ENCODE results near the gene COPZ2. TPM values are rescaled to one million over a fixed set of nuclear protein-coding genes. Genes with fewer than 3 reads are reported as not detected.
"Not testable (repeated sequence)": the region's sequence is repeated elsewhere in the genome, so short reads cannot be mapped to it uniquely, and the experiment has no call there.

COPZ2 gene
- total RNA-seq, 1 donor from 2014 or later = not detected

- Mint-ChIP-seq H3K27me3 (ENCODE audit: unreplicated experiment) (peaks cover 8% of the 10 kb centered on the region), H3K9me3 (ENCODE audit: unreplicated experiment) (no peaks in the 10 kb centered on the region), H3K4me1 (ENCODE audit: unreplicated experiment) (peaks cover 10% of the 10 kb centered on the region), H3K36me3 (ENCODE audit: low read depth, unreplicated experiment) (no peaks in the 10 kb centered on the region), H3K27ac (ENCODE audit: unreplicated experiment) (no peak overlapping the region), H3K4me3 (ENCODE audit: unreplicated experiment) (no peak overlapping the region)
- no peak for DNase-seq (ENCODE audit: low spot score)
- TF ChIP-seq, protein P1, sequence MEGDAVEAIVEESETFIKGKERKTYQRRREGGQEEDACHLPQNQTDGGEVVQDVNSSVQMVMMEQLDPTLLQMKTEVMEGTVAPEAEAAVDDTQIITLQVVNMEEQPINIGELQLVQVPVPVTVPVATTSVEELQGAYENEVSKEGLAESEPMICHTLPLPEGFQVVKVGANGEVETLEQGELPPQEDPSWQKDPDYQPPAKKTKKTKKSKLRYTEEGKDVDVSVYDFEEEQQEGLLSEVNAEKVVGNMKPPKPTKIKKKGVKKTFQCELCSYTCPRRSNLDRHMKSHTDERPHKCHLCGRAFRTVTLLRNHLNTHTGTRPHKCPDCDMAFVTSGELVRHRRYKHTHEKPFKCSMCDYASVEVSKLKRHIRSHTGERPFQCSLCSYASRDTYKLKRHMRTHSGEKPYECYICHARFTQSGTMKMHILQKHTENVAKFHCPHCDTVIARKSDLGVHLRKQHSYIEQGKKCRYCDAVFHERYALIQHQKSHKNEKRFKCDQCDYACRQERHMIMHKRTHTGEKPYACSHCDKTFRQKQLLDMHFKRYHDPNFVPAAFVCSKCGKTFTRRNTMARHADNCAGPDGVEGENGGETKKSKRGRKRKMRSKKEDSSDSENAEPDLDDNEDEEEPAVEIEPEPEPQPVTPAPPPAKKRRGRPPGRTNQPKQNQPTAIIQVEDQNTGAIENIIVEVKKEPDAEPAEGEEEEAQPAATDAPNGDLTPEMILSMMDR (IDR thresholded peaks at IDR 0.05; ENCODE audit: unreplicated experiment) = no peak
Observed at GRCh38 chr17:48022901-48023300, 14.7 kb downstream of the COPZ2 start.

- H3K4me1 Mint-ChIP-seq (ENCODE audit: unreplicated experiment) = peaks cover 10% of the 10 kb centered on the region
- TF ChIP-seq, protein P1 (IDR thresholded peaks at IDR 0.05; ENCODE audit: unreplicated experiment) = no peak
- H3K9me3 Mint-ChIP-seq (ENCODE audit: unreplicated experiment) = no peaks in the 10 kb centered on the region
- H3K27me3 Mint-ChIP-seq (ENCODE audit: unreplicated experiment) = peaks cover 8% of the 10 kb centered on the region
- no peak for DNase-seq (ENCODE audit: low spot score)
- H3K27ac Mint-ChIP-seq (ENCODE audit: unreplicated experiment) = no peak overlapping the region
- no peaks in the 10 kb centered on the region for H3K36me3 Mint-ChIP-seq (ENCODE audit: low read depth, unreplicated experiment)
- H3K4me3 Mint-ChIP-seq (ENCODE audit: unreplicated experiment) = no peak overlapping the region
Observed at GRCh38 chr17:48021934-48022333, 15.7 kb downstream of the COPZ2 start.

GRCh38 chr17:48017817-48018158 is 19.8 kb downstream of the COPZ2 start:
- H3K27ac Mint-ChIP-seq (ENCODE audit: unreplicated experiment) = not testable (repeated sequence)
- H3K27me3 Mint-ChIP-seq (ENCODE audit: unreplicated experiment) = peaks cover 14% of the 10 kb centered on the region

DNA sequence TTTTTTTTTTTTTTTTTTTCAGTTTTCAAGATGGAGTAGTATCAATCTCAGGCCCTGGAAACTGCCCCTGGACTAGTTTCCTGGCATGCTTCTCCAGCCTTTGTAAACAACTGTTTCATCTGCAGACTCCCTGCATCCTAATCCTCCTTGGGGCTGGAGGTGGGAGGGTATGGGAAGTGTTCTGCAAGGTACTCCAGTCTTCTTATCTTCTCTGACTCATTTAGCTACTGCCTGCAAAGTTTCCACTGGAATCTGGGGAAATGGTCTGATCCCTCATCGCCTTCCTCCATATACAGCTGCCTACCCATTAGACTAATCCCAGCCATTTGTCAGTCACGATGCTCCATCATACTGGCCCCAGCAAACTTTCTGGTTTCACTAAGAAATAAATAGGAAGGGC is 21.5 kb downstream of the COPZ2 start:
- Mint-ChIP-seq H3K36me3 (ENCODE audit: low read depth, unreplicated experiment) (no peaks in the 10 kb centered on the region), H3K4me1 (ENCODE audit: unreplicated experiment) (peaks cover 10% of the 10 kb centered on the region), H3K27ac (ENCODE audit: unreplicated experiment) (no peak overlapping the region), H3K9me3 (ENCODE audit: unreplicated experiment) (no peaks in the 10 kb centered on the region), H3K4me3 (ENCODE audit: unreplicated experiment) (no peak overlapping the region), H3K27me3 (ENCODE audit: unreplicated experiment) (peaks cover 13% of the 10 kb centered on the region)
- no peak for DNase-seq (ENCODE audit: low spot score)
- TF ChIP-seq, protein P1 (IDR thresholded peaks at IDR 0.05; ENCODE audit: unreplicated experiment) = no peak

More at GRCh38 chr17:48017817-48018158, 19.8 kb downstream of the COPZ2 start:
- not testable (repeated sequence) for H3K4me1 Mint-ChIP-seq (ENCODE audit: unreplicated experiment); H3K36me3 Mint-ChIP-seq (ENCODE audit: low read depth, unreplicated experiment); H3K9me3 Mint-ChIP-seq (ENCODE audit: unreplicated experiment); H3K4me3 Mint-ChIP-seq (ENCODE audit: unreplicated experiment); DNase-seq (ENCODE audit: low spot score)

DNA sequence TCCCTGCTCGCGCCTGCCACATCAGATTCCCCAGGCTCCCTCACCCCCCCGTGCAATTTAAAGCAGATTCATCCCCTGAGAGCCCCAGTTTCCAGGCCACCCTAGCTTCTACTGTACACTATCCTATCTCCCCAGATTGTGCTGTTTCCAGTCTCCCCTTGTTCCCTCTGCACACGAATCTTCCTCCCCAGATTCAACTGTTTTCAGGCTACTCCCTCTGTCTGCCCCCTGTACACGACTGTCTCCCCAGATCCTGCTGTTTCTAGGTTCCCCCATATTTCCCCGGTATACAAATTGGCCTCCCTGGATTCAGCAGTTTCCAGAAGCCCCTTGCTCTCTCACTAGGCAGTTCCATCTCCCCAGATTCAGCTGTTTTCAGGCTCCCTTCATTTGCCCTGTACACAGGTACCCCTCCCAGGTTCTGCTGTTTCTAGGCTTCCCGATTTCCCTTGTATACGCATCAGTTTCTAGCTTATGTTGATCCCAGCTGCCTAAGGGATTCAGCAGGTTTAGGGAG is 22.9 kb downstream of the COPZ2 start:
- DNase-seq (ENCODE audit: low spot score) = no peak
- TF ChIP-seq, protein P1 (IDR thresholded peaks at IDR 0.05; ENCODE audit: unreplicated experiment) = no peak
- peaks cover 10% of the 10 kb centered on the region for H3K4me1 Mint-ChIP-seq (ENCODE audit: unreplicated experiment)
- no peak overlapping the region for H3K4me3 Mint-ChIP-seq (ENCODE audit: unreplicated experiment)
- peaks cover 12% of the 10 kb centered on the region for H3K27me3 Mint-ChIP-seq (ENCODE audit: unreplicated experiment)
- no peaks in the 10 kb centered on the region for H3K36me3 Mint-ChIP-seq (ENCODE audit: low read depth, unreplicated experiment)
- no peaks in the 10 kb centered on the region for H3K9me3 Mint-ChIP-seq (ENCODE audit: unreplicated experiment)
- no peak overlapping the region for H3K27ac Mint-ChIP-seq (ENCODE audit: unreplicated experiment)
